OCI-LY7 (cell line): Measurements from ENCODE around the gene EYS.

Source experiments
- CTCF ChIP-seq: fragments of 200-600 bp; sonication (generic); conservative IDR thresholded peaks from 2 replicates; pipeline ENCODE4 v1.5.1; 2014; ENCODE audit warnings: mild to moderate bottlenecking, antibody characterized with exemption, low read length, moderate library complexity, mixed read lengths
- EZH2phosphoT487 ChIP-seq: fragments of 200-600 bp; sonication (generic); IDR thresholded peaks from 2 replicates; pipeline ENCODE4 v1.6.1; 2018; ENCODE audit warnings: low read depth, borderline replicate concordance, mild to moderate bottlenecking, mixed run types, antibody characterized with exemption, low read length, moderate library complexity, mixed read lengths

- TF ChIP-seq EZH2phosphoT487 (no peak), CTCF (no peak)
Observed at GRCh38 chr6:63806573-63806913, 1900.5 kb downstream of the EYS start.
